Fibroblast of lung (primary cell): Measurements from ENCODE around the gene AGPAT4.
A peak's percentile ranks its signal among the peaks of the same experiment; 100 is the strongest.

Experiments
- CTCF ChIP-seq, 2 donors: IDR thresholded peaks in 1 of 2; conservative IDR thresholded peaks in 1 of 2; 1 replicate in 1 of 2; 2 replicates in 1 of 2; pipeline ENCODE4 v1.5.1; 2011 to 2012; ENCODE audit warnings: low read length in 2 of 2, control low read depth in 1 of 2, inconsistent platforms in 1 of 2, low read depth in 1 of 2, mild to moderate bottlenecking in 1 of 2
- EZH2 ChIP-seq: IDR thresholded peaks from 2 replicates; pipeline ENCODE4 v1.5.1; 2012; ENCODE audit warnings: low read length, control low read depth, mild to moderate bottlenecking; ENCODE audit errors: missing control alignments

GRCh38 chr6:161257793-161258457 is 15.9 kb downstream of the AGPAT4 start:
- TF ChIP-seq CTCF (conservative IDR thresholded peaks at IDR 0.05 in 1 of 2, IDR thresholded peaks at IDR 0.05 in 1 of 2; ENCODE audit: low read depth in 1 of 2, low read length in 2 of 2) (peak in 1 of 2 donors; percentile 2), EZH2 (no peak)
